ENCODE data around the gene CD6.

CD6 gene

GRCh38 chr11:60945295-60945667 lies 26.2 kb upstream of the CD6 start:
- Histone ChIP-seq H3K4me2 (ENCODE audit: insufficient read depth, low read length) (no peak overlapping the region), H3K27ac (ENCODE audit: low read length) (no peak overlapping the region), H3K9me3 (ENCODE audit: insufficient read depth, low read length, severe bottlenecking) (no peaks in the 10 kb centered on the region), H3K27me3 (ENCODE audit: insufficient read depth, low read length, poor library complexity) (no peaks in the 10 kb centered on the region), H4K20me1 (ENCODE audit: insufficient read depth, low read length) (no peaks in the 10 kb centered on the region), H2AFZ (ENCODE audit: low read depth, low read length) (no peak overlapping the region), H3K4me1 (ENCODE audit: insufficient read depth, low read length) (no peaks in the 10 kb centered on the region), H3K36me3 (ENCODE audit: insufficient read depth, low read length) (no peaks in the 10 kb centered on the region), H3K79me2 (ENCODE audit: insufficient read depth, low read length) (no peaks in the 10 kb centered on the region), H3K4me3 (ENCODE audit: low read depth in 1 of 2, low read length in 2 of 2) (no peak overlapping the region), H3K9ac (ENCODE audit: low read depth, low read length) (no peak overlapping the region)
- DNase-seq: no peak
- TF ChIP-seq EZH2 (IDR thresholded peaks at IDR 0.05; ENCODE audit: borderline replicate concordance, low read depth, low read length, severe bottlenecking) (no peak), CTCF (IDR thresholded peaks at IDR 0.05; ENCODE audit: borderline replicate concordance, extremely low read depth, low read length, poor library complexity, severe bottlenecking) (no peak)
- ATAC-seq (ENCODE audit: insufficient read depth, low read depth): no peak

GRCh38 chr11:60946601-60947264 lies 24.7 kb upstream of the CD6 start:
- no peaks in the 10 kb centered on the region for H3K4me1 ChIP-seq (ENCODE audit: insufficient read depth, low read length)
- no peaks in the 10 kb centered on the region for H3K79me2 ChIP-seq (ENCODE audit: insufficient read depth, low read length)
- no peaks in the 10 kb centered on the region for H3K36me3 ChIP-seq (ENCODE audit: insufficient read depth, low read length)
- no peaks in the 10 kb centered on the region for H4K20me1 ChIP-seq (ENCODE audit: insufficient read depth, low read length)
- no peaks in the 10 kb centered on the region for H3K9me3 ChIP-seq (ENCODE audit: insufficient read depth, low read length, severe bottlenecking)
- TF ChIP-seq EZH2 (IDR thresholded peaks at IDR 0.05; ENCODE audit: borderline replicate concordance, low read depth, low read length, severe bottlenecking) (no peak), CTCF (IDR thresholded peaks at IDR 0.05; ENCODE audit: borderline replicate concordance, extremely low read depth, low read length, poor library complexity, severe bottlenecking) (no peak)
- H3K4me2 ChIP-seq (ENCODE audit: insufficient read depth, low read length): no peak overlapping the region
- H3K27ac ChIP-seq (ENCODE audit: low read length): no peak overlapping the region
- no peak overlapping the region for H2AFZ ChIP-seq (ENCODE audit: low read depth, low read length)
- DNase-seq (no peak), ATAC-seq (ENCODE audit: insufficient read depth, low read depth) (no peak)
- H3K27me3 ChIP-seq (ENCODE audit: insufficient read depth, low read length, poor library complexity): no peaks in the 10 kb centered on the region
- no peak overlapping the region for H3K4me3 ChIP-seq (ENCODE audit: low read depth in 1 of 2, low read length in 2 of 2)
- no peak overlapping the region for H3K9ac ChIP-seq (ENCODE audit: low read depth, low read length)

- ATAC-seq (ENCODE audit: insufficient read depth, low read depth) (no peak), DNase-seq (no peak)
- no peaks in the 10 kb centered on the region for H3K4me1 ChIP-seq (ENCODE audit: insufficient read depth, low read length)
- H3K27me3 ChIP-seq (ENCODE audit: insufficient read depth, low read length, poor library complexity): no peaks in the 10 kb centered on the region
- no peaks in the 10 kb centered on the region for H3K36me3 ChIP-seq (ENCODE audit: insufficient read depth, low read length)
- no peaks in the 10 kb centered on the region for H4K20me1 ChIP-seq (ENCODE audit: insufficient read depth, low read length)
- no peak overlapping the region for H3K4me2 ChIP-seq (ENCODE audit: insufficient read depth, low read length)
- no peak overlapping the region for H3K9ac ChIP-seq (ENCODE audit: low read depth, low read length)
- no peak overlapping the region for H3K27ac ChIP-seq (ENCODE audit: low read length)
- no peaks in the 10 kb centered on the region for H3K79me2 ChIP-seq (ENCODE audit: insufficient read depth, low read length)
- TF ChIP-seq CTCF (IDR thresholded peaks at IDR 0.05; ENCODE audit: borderline replicate concordance, extremely low read depth, low read length, poor library complexity, severe bottlenecking) (no peak), EZH2 (IDR thresholded peaks at IDR 0.05; ENCODE audit: borderline replicate concordance, low read depth, low read length, severe bottlenecking) (no peak)
- no peaks in the 10 kb centered on the region for H3K9me3 ChIP-seq (ENCODE audit: insufficient read depth, low read length, severe bottlenecking)
- H3K4me3 ChIP-seq (ENCODE audit: low read depth in 1 of 2, low read length in 2 of 2): no peak overlapping the region
- no peak overlapping the region for H2AFZ ChIP-seq (ENCODE audit: low read depth, low read length)
Measured at GRCh38 chr11:60947700-60948099, 23.8 kb upstream of the CD6 start.

All from DND-41 (cell line).